Suprapubic skin (tissue), 4 donors: Measurements from ENCODE around the gene MIB1.

Experiments
- POLR2A ChIP-seq, 2 donors: fragments of 450-650 bp; IDR thresholded peaks; one replicate each; pipeline ENCODE4 v1.6.1; 2017; ENCODE audit warnings: antibody characterized with exemption in 2 of 2, mild to moderate bottlenecking in 2 of 2, moderate library complexity in 2 of 2
- POLR2AphosphoS5 ChIP-seq, 3 donors: sonication (generic); formaldehyde crosslinking; IDR thresholded peaks; one replicate each; pipeline ENCODE4 v1.6.1; 2017; ENCODE audit warnings: antibody characterized with exemption in 3 of 3
- TF ChIP-seq, protein P1 (sequence below), 2 donors: fragments of 200-600 bp in 1 of 2; fragments of 450-650 bp in 1 of 2; sonication (generic) in 1 of 2; IDR thresholded peaks; one replicate each; pipeline ENCODE4 v1.5.1; 2016 to 2019; ENCODE audit warnings: antibody characterized with exemption in 2 of 2, mild to moderate bottlenecking in 1 of 2, moderate library complexity in 1 of 2

DNA sequence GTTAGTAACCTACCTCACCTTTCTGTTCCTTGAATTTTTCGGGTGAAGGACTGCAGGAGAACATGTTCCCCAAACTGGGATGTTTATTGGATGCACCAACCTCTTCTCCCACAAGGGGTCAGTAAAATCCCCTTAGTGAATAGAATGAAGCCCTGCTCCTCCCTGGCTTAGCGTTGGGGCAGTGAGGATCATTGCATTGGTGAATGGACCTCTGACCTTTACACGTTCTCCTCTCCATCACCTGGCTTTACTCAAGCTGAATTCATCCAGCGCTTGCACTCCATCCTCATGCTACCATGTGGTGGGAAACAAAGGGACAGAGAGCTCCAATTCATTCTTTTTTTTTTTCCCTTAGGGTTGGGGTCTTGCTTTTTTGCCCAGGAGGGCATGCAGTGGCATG lies 157.2 kb downstream of the MIB1 start:
- TF ChIP-seq, protein P1, sequence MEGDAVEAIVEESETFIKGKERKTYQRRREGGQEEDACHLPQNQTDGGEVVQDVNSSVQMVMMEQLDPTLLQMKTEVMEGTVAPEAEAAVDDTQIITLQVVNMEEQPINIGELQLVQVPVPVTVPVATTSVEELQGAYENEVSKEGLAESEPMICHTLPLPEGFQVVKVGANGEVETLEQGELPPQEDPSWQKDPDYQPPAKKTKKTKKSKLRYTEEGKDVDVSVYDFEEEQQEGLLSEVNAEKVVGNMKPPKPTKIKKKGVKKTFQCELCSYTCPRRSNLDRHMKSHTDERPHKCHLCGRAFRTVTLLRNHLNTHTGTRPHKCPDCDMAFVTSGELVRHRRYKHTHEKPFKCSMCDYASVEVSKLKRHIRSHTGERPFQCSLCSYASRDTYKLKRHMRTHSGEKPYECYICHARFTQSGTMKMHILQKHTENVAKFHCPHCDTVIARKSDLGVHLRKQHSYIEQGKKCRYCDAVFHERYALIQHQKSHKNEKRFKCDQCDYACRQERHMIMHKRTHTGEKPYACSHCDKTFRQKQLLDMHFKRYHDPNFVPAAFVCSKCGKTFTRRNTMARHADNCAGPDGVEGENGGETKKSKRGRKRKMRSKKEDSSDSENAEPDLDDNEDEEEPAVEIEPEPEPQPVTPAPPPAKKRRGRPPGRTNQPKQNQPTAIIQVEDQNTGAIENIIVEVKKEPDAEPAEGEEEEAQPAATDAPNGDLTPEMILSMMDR (IDR thresholded peaks at IDR 0.05): peak in 1 of 2 donors; percentile 51
- TF ChIP-seq POLR2A (IDR thresholded peaks at IDR 0.05): no peak
- no peak for TF ChIP-seq POLR2AphosphoS5 (IDR thresholded peaks at IDR 0.05)
